Stimulated activated CD4-positive, alpha-beta T cell treated with anti-CD3 and anti-CD28 coated beads, Interleukin-4, amount 100 ng/mL, for 24 hours (primary cell): Measurements from ENCODE around the gene KLHL30.
A peak's percentile ranks its signal among the peaks of the same experiment; 100 is the strongest.

Source experiments
- DNase-seq: peaks from one replicate; pipeline ENCODE4 v3.0.0-alpha.2; 2020

The KLHL30 gene, protein sequence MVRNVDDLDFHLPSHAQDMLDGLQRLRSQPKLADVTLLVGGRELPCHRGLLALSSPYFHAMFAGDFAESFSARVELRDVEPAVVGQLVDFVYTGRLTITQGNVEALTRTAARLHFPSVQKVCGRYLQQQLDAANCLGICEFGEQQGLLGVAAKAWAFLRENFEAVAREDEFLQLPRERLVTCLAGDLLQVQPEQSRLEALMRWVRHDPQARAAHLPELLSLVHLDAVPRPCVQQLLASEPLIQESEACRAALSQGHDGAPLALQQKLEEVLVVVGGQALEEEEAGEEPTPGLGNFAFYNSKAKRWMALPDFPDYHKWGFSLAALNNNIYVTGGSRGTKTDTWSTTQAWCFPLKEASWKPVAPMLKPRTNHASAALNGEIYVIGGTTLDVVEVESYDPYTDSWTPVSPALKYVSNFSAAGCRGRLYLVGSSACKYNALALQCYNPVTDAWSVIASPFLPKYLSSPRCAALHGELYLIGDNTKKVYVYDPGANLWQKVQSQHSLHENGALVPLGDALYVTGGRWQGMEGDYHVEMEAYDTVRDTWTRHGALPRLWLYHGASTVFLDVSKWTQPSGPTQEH

DNA sequence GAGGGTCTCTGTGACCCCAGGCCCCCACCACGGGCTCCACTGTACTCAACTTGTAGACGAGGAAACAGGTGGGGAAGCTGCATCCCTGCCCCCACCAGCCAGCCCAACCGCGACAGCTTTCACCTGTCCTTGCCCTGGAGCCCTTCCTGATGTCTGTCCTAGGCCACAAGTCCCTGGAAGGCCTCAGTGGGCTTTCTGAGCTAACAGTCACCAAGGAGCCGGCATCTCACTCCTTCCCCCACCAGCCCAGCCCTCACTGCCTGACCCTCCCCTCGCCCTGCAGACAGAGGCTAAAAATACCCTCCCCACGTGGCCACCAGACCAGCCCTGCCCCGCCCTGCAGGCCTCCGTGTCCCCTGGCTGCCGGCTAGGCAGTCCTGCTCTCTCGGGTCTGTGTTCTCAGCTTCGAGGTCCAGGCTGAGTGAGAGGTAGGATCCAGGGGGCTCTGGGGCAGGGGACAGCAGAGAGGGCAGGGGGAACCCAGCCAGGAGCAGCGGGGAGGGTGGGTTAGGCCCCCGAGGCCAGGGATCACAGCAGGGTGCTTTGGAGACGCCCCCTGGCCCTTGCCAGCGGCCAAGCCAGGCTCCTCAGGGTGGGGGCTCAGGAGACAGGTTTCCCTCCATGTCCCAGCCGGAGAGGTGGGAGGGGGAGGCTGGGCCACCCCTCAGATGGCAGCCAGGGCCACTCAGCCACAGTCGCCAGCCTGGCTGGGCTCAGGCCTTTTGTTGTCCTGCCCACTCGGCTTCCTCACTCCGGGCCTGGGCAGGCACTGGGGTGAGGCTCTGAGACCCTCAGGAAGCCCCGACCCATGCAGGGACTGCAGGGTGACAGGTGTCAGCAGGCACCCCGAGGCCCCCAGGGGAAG, at the start of gene KLHL30:
Gene KLHL30 (plus strand): TSS at position 338 of the 865 bp plus-strand sequence. CDS start 2,087 bp downstream, outside the sequence.
- DNase-seq, result no peak

DNA sequence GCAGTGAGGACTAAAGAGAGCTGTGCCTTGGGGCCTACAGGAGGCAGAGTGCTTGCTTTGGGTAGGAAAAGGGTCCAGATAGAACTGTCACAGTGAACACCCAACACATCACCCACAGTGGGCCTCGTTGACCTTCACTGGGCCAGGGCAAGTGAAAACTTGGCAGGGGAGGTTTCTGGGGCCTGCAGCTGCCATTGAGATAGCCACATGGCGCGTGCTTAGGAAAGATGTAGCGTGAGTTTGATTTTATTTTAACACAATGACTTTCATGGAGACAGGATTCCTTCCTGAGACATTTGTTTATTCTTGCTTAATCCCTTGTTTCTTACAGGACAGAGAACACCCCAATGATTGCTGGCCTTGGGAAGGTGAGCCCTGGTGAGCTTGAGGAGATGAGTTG, 47.6 kb upstream of the KLHL30 start:
- no peak for DNase-seq

- no peak for DNase-seq
Observed at GRCh38 chr2:238091436-238092060, 46.9 kb upstream of the KLHL30 start.

DNA sequence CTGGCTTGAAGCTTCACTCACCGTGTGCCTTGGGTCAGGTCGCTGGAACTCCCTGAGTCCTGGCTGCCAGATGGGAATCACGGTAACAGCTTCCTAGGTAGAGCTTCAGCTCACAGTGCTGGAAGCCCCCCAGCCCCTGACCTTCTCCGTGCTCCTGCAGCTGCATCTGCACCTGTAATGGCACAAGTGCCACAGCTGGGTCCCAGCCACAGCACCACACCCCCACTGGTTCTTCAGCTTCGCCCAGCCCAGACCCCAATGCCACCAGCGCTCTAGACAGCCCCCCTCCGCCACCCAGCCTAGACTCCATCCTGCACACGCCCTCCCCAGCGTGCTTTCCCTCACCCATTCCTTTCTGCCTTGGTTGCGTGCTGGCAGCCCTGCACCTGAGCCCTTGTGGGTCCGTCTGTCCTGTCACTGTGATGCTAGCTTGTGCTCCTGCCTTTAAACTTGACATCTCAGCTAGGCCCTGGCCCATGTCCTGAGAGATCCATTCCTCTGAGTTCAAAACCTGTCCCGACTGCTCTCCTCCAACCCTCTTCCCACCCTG, 45.9 kb upstream of the KLHL30 start:
- DNase-seq, result no peak

GRCh38 chr2:238093181-238094140, 45.0 kb upstream of the KLHL30 start:
- no peak for DNase-seq

DNA sequence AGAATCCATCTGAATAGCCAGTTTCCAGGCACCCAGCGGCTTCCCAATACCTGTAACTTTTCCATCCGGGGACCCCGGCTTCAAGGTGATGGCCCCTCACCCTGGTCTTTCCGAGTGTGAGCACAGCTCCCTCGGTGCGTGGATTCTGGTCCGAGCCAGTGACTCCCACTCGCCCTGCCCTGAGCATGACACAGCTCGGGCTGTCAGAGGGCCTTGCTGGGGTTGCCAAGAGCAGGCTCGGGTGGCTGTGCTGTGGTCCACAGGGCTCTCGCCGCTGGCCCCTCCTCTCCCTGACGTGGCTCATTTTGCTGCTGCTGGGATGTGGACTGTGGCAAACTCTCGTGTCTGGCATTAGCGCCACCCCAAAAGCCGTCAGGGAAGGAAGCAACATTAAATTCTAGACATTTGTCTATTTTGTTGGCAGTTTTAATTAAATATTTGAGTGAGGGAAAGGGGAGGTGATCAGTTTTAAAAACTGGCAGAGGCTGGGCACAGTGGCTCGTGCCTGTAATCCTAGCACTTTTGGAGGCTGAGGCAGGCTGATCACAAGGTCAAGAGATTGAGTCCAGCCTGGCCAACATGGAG, 43.9 kb upstream of the KLHL30 start:
- no peak for DNase-seq

- DNase-seq, result no peak
Observed at GRCh38 chr2:238095143-238095542, 43.3 kb upstream of the KLHL30 start.

DNA sequence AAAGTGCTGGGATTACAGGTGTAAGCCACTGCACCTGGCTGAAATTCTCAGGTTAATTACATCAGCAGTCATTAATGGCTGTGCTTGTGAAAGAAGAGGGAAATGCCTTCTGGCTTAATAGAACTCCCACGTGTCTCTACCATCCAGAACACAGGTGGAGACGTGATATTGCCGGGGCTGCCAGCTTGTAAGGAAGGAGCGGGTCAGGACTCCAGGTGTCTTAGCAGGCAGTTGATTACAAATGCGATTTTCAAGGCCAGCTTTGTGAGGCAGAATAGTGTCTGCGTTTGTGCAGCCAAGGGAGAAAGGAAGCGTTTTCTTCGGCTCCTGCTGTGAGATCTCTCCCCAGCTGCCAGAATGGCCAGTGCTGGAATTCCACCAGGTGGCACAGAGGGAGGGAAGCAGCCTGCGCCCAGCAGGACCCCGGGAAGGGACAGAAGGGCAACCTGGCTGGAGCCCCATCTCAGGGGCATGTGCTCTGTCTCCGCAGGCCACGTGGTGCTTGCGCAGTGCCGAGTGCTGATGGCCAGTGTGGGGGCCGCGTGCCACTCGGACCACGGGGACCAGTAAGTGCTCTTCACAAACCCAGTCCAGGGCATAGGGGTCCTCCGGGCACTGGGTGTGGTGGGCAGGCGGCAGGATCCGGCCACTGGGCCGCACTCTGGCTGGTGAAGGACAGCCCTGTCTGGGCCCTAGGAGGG, 42.0 kb upstream of the KLHL30 start:
- DNase-seq, result no peak

DNA sequence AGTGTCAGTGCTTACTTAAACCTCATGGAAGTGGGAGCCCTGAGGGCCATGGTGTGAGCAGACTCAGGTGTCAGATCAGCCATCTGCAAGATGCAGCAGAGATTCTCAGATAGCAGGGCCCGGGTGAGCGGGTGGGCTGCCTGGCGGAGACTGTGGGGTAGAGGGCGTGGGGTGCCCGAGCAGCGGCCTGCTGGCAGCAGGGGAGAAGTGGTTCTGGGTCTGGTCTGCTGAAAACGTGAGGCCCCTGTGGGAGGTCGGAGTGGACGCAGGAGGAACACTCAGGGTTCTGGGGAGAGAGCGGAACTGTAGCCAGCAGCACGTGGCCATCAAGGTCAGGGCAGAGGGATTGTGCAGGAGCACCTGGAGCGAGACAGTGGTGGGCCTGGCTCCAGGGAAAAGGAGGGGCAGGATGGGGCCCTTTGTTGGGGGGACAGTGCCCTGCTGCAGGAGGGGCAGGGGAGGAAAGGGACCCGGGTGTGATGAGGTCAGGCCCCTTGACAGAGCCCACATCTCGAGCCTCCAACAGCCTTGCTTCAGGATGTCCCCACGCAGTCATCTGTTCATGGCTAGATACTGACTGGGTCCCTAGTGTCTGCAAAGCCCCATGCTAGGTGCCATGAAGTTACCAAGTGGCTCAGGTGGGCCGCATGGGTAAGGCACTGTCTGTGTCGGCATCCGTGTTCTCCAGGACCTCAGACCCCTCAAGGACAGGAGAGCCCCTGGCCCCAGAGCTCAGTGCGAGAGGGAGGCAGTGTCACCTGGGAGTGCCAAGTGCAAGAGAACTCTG, 41.1 kb upstream of the KLHL30 start:
- DNase-seq, result no peak

DNA sequence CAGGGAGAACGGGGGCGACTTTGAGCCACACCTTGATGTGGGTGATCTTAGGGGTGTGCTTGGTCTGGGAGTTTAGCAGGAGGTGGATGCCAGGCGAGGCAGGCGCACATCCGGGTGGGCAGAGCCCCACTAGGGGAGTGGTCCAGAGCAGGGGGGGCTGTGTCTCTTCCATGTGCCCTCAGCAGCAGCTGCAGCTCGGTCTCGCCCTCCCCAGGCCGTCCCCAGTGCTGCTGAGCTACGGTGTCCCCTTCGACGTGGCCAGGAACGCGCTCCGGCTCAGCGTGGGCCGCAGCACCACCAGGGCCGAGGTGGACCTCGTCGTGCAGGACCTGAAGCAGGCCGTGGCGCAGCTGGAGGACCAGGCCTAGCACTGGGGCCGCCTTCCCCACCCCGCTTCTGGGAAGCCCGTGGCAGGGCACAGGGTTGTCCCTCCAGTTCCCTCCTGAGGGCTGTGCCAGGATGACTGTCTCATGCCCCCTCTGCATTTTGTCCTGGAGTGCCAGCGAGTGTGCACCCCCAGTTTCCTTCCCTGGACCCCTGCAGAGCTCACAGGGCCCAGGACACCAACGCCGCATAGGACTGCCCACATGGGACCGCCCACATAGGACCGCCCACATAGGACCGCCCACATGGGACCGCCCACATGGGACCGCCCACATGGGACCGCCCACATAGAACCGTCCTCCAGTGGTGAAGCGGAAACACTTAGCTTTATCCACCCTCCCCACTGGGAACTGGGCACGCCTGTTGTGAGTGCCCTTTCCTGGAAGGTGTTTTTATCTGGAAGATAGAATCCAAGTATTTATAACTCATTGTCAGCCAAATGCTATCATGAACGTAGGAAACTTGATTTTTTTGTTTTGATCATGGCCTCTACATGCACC, 40.2 kb upstream of the KLHL30 start:
- DNase-seq, result no peak

- DNase-seq, result no peak
Observed at GRCh38 chr2:238098901-238099713, 39.4 kb upstream of the KLHL30 start.

- no peak for DNase-seq
Observed at GRCh38 chr2:238099714-238100048, 38.8 kb upstream of the KLHL30 start.

- DNase-seq, result peak; percentile 2
Observed at GRCh38 chr2:238100049-238100820, 38.2 kb upstream of the KLHL30 start, which contains the start of gene ESPNL. TSS of gene ESPNL (plus strand) at chr2:238100340. CDS start at chr2:238100420, 80 bp downstream.

DNA sequence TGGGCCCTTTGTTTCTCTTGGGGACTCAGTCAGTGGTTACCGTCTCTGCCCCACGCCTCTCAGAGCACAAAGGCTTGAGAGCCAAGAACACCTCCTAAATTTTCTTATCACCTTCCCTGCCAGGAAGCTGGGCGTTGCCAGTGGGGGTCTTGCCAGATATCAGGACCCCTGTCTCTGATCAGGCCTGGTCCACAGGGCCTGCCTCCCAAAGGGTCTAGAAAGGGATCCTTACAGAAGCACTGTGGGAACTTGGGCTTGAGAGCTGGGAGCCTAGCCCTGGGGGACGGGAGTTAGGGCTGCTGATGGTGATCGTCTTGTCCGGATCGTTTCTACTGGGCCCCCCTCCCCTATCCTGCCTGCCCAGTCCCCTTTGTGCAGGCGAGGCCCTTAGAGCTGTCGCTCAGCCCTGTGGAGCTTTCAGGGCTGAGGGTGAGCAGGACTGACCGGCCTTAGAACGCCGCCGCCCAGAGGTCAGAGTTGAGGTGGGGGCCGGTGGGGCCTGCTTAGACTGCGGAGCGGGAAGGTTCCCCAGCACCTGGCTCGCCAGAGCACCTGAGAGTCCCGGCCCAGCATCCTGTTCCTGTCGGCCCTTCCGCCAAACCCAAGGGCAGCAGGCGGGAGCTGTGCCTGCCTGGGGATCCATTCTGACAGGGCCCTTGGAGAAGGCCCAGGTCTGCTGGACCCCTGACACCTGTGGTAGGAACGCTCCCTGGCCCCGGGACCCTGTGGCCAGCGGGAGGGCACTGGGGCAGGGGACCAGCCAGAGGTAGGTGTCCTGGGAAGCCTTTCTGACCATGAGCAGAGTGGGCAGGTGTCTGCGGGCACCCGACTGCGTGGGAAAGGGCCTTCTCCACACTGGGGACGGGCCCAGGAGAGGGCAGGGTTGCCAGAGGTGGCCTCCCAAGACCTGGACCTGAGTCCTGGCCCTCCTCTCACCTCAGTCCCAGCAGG, 37.4 kb upstream of the KLHL30 start:
- peak; percentile 2 for DNase-seq
